Measurements from ENCODE around the gene HNRNPLL. TPM values are rescaled to one million over a fixed set of nuclear protein-coding genes. Genes with fewer than 3 reads are reported as not detected.

HNRNPLL gene
- total and polyA plus RNA-seq, 7 experiments from 2014 or later = 10.1 to 66.8 (median 24.8) TPM

- H3K4me1 Mint-ChIP-seq = peaks cover 0 to 14% (median 0%) of the 10 kb centered on the region in 7 donors
- no peak overlapping the region for H3K27ac Mint-ChIP-seq
- H3K27me3 ChIP-seq (ENCODE audit: control insufficient read depth in 2 of 2, insufficient read depth in 2 of 2, low read length in 2 of 2) = no peaks in the 10 kb centered on the region
- H3K9me3 Mint-ChIP-seq = peaks cover 0 to 1% (median 0%) of the 10 kb centered on the region in 11 donors
- ATAC-seq (peak; percentile 29), DNase-seq (no peak)
- peaks cover 0 to 32% (median 10%) of the 10 kb centered on the region in 5 donors for H3K36me3 Mint-ChIP-seq
- peaks cover 0 to 10% of the 10 kb centered on the region in 2 donors for H3K4me1 ChIP-seq (ENCODE audit: control insufficient read depth in 2 of 2, insufficient read depth in 2 of 2, low read length in 2 of 2)
- peaks cover 10 to 34% (median 25%) of the 10 kb centered on the region in 3 experiments for H3K36me3 ChIP-seq (ENCODE audit: control insufficient read depth in 2 of 3, insufficient read depth in 3 of 3, low read length in 3 of 3)
- ChIA-PET CTCF (interaction anchor here (0.6 to 1.2 kb wide), 2 partner anchors 11 to 33 kb away, joined by 3 read pairs; no protein-coding TSS in a partner anchor), POLR2A (no interaction called here)
- no peaks in the 10 kb centered on the region for H3K9me3 ChIP-seq (ENCODE audit: control insufficient read depth in 2 of 3, low read length in 3 of 3)
- no peak overlapping the region for H3K27ac ChIP-seq (ENCODE audit: low read depth, low read length)
- no peak overlapping the region for H3K4me3 ChIP-seq (ENCODE audit: low read length)
- no peak overlapping the region for H3K4me3 Mint-ChIP-seq
- intact Hi-C loops (cut with micrococcal nuclease) = no loop called here
- no peaks in the 10 kb centered on the region for H3K27me3 Mint-ChIP-seq
These were observed 31.5 kb downstream of the HNRNPLL start for GRCh38 chr2:38571193-38571592.

DNA sequence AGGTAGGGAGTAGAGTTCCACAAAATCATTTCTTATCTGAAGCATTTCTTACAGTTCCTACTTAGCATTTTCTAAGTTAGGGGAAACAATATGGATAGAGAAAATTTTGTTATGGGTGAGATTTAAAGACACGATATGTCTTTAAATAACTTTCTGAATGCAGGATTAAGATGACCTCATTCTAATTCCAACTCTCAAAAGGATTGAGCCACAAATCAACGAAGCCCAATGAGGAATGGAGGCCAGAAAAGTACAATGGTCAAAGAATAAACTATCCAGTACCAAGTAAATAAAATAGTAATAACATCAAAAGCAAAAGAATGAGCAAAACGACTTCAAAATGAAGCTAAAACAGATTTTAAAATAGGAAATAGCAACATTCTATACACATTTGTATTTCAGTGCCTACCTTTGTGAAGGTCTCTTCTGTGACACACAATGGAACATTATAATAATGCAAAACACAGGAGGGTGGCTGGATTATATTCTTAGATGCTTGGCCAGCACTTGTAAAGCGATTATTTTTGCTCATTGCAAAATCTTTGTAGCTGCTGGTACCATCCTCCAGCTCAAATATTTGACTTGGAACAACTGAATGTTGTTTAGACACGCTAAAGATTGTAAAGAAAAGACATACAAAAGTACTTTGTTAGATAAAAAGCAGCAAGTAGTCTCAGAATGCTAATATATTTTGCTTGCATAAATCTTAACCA, 33.8 kb downstream of the HNRNPLL start:
- H3K27ac ChIP-seq (ENCODE audit: low read depth, low read length) = no peak overlapping the region
- CTCF ChIA-PET = interaction anchor here (0.8 kb wide), 1 partner anchor 32 kb away, joined by 3 read pairs; no protein-coding TSS in a partner anchor
- H3K27me3 ChIP-seq (ENCODE audit: control insufficient read depth in 2 of 2, insufficient read depth in 2 of 2, low read length in 2 of 2) = no peaks in the 10 kb centered on the region
- Mint-ChIP-seq H3K27me3 (no peaks in the 10 kb centered on the region), H3K9me3 (peaks cover 0 to 1% (median 0%) of the 10 kb centered on the region in 11 donors), H3K4me3 (no peak overlapping the region), H3K4me1 (peaks cover 0 to 14% (median 0%) of the 10 kb centered on the region in 7 donors), H3K27ac (no peak overlapping the region), H3K36me3 (peaks cover 0 to 37% (median 13%) of the 10 kb centered on the region in 5 donors)
- ATAC-seq (no peak), DNase-seq (no peak)
- peaks cover 10 to 41% (median 29%) of the 10 kb centered on the region in 3 experiments for H3K36me3 ChIP-seq (ENCODE audit: control insufficient read depth in 2 of 3, insufficient read depth in 3 of 3, low read length in 3 of 3)
- H3K9me3 ChIP-seq (ENCODE audit: control insufficient read depth in 2 of 3, low read length in 3 of 3) = no peaks in the 10 kb centered on the region
- no peak overlapping the region for H3K4me3 ChIP-seq (ENCODE audit: low read length)
- H3K4me1 ChIP-seq (ENCODE audit: control insufficient read depth in 2 of 2, insufficient read depth in 2 of 2, low read length in 2 of 2) = peaks cover 0 to 7% of the 10 kb centered on the region in 2 donors
- intact Hi-C loops (cut with micrococcal nuclease) = no loop called here
- POLR2A ChIA-PET = interaction anchor here (0.6 to 1.4 kb wide), 2 partner anchors 21 to 182 kb away, joined by 3 to 4 read pairs; partner anchors contain the start of gene SRSF7

- peaks cover 0 to 37% (median 22%) of the 10 kb centered on the region in 5 donors for H3K36me3 Mint-ChIP-seq
- POLR2A ChIA-PET = no interaction called here
- ATAC-seq (no peak), DNase-seq (no peak)
- peaks cover 10 to 30% (median 21%) of the 10 kb centered on the region in 3 experiments for H3K36me3 ChIP-seq (ENCODE audit: control insufficient read depth in 2 of 3, insufficient read depth in 3 of 3, low read length in 3 of 3)
- intact Hi-C loops (cut with micrococcal nuclease) = no loop called here
- H3K27ac ChIP-seq (ENCODE audit: low read depth, low read length) = no peak overlapping the region
- CTCF ChIA-PET = interaction anchor here (2.5 kb wide), 1 partner anchor 17 kb away, joined by 7 read pairs; no protein-coding TSS in a partner anchor
- H3K27me3 ChIP-seq (ENCODE audit: control insufficient read depth in 2 of 2, insufficient read depth in 2 of 2, low read length in 2 of 2) = no peaks in the 10 kb centered on the region
- H3K27ac Mint-ChIP-seq = no peak overlapping the region
- H3K9me3 ChIP-seq (ENCODE audit: control insufficient read depth in 2 of 3, low read length in 3 of 3) = no peaks in the 10 kb centered on the region
- no peak overlapping the region for H3K4me3 Mint-ChIP-seq
- H3K4me1 Mint-ChIP-seq = peaks cover 0 to 8% (median 0%) of the 10 kb centered on the region in 7 donors
- H3K9me3 Mint-ChIP-seq = no peaks in the 10 kb centered on the region
- no peak overlapping the region for H3K4me3 ChIP-seq (ENCODE audit: low read length)
- no peaks in the 10 kb centered on the region for H3K4me1 ChIP-seq (ENCODE audit: control insufficient read depth in 2 of 2, insufficient read depth in 2 of 2, low read length in 2 of 2)
- H3K27me3 Mint-ChIP-seq = no peaks in the 10 kb centered on the region
These were observed 37.4 kb downstream of the HNRNPLL start for GRCh38 chr2:38565333-38565732.

DNA sequence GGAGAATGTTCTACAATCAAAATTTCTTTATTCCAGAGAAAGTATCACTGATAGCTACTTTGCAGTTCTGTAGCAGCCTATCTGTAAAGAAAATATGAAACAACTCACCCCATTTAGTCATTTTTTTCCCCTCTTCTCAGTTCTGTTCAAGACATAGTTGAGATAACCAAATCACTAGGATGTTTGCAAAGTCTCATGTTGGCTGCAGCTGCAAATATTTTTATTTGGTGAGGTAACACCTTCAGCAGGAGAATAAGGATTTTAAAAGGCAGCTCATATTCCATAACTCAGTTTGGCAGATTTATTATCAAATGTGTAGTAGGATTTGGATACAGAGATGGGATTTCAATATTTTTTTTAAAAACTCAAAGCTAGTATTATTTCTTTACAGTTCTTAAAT, 41.0 kb downstream of the HNRNPLL start:
- intact Hi-C loops (cut with micrococcal nuclease) = loop anchor here in 1 of 2 donors (2.0 kb wide), 1 partner anchor 19 kb away; no protein-coding TSS in a partner anchor
- POLR2A ChIA-PET = no interaction called here
- H3K27ac ChIP-seq (ENCODE audit: low read depth, low read length) = no peak overlapping the region
- Mint-ChIP-seq H3K4me1 (peaks cover 0 to 8% (median 0%) of the 10 kb centered on the region in 7 donors), H3K9me3 (no peaks in the 10 kb centered on the region), H3K27ac (peak overlapping the region in 1 of 9 donors; percentile 59), H3K36me3 (peaks cover 0 to 22% (median 14%) of the 10 kb centered on the region in 5 donors), H3K27me3 (no peaks in the 10 kb centered on the region), H3K4me3 (no peak overlapping the region)
- no peak overlapping the region for H3K4me3 ChIP-seq (ENCODE audit: low read length)
- CTCF ChIA-PET = interaction anchor here (0.6 to 0.9 kb wide), 3 partner anchors 25 to 219 kb away, joined by 3 to 4 read pairs (median 3); no protein-coding TSS in a partner anchor
- peaks cover 0 to 23% (median 3%) of the 10 kb centered on the region in 3 experiments for H3K36me3 ChIP-seq (ENCODE audit: control insufficient read depth in 2 of 3, insufficient read depth in 3 of 3, low read length in 3 of 3)
- H3K27me3 ChIP-seq (ENCODE audit: control insufficient read depth in 2 of 2, insufficient read depth in 2 of 2, low read length in 2 of 2) = no peaks in the 10 kb centered on the region
- H3K9me3 ChIP-seq (ENCODE audit: control insufficient read depth in 2 of 3, low read length in 3 of 3) = no peaks in the 10 kb centered on the region
- no peaks in the 10 kb centered on the region for H3K4me1 ChIP-seq (ENCODE audit: control insufficient read depth in 2 of 2, insufficient read depth in 2 of 2, low read length in 2 of 2)
- DNase-seq (no peak), ATAC-seq (no peak)

- Mint-ChIP-seq H3K4me1 (peaks cover 0 to 8% (median 0%) of the 10 kb centered on the region in 7 donors), H3K36me3 (peaks cover 0 to 14% (median 12%) of the 10 kb centered on the region in 5 donors), H3K4me3 (no peak overlapping the region), H3K27me3 (no peaks in the 10 kb centered on the region), H3K9me3 (no peaks in the 10 kb centered on the region), H3K27ac (no peak overlapping the region)
- H3K36me3 ChIP-seq (ENCODE audit: control insufficient read depth in 2 of 3, insufficient read depth in 3 of 3, low read length in 3 of 3) = peaks cover 0 to 23% (median 0%) of the 10 kb centered on the region in 3 experiments
- no peaks in the 10 kb centered on the region for H3K27me3 ChIP-seq (ENCODE audit: control insufficient read depth in 2 of 2, insufficient read depth in 2 of 2, low read length in 2 of 2)
- H3K4me3 ChIP-seq (ENCODE audit: low read length) = no peak overlapping the region
- H3K4me1 ChIP-seq (ENCODE audit: control insufficient read depth in 2 of 2, insufficient read depth in 2 of 2, low read length in 2 of 2) = no peaks in the 10 kb centered on the region
- H3K9me3 ChIP-seq (ENCODE audit: control insufficient read depth in 2 of 3, low read length in 3 of 3) = no peaks in the 10 kb centered on the region
- ChIA-PET POLR2A (no interaction called here), CTCF (no interaction called here)
- no peak overlapping the region for H3K27ac ChIP-seq (ENCODE audit: low read depth, low read length)
- intact Hi-C loops (cut with micrococcal nuclease) = no loop called here
- ATAC-seq (no peak), DNase-seq (no peak)
These were observed 42.6 kb downstream of the HNRNPLL start for GRCh38 chr2:38560092-38560491.

GRCh38 chr2:38557981-38558380, 44.7 kb downstream of the HNRNPLL start:
- H3K27ac ChIP-seq (ENCODE audit: low read depth, low read length) = no peak overlapping the region
- Mint-ChIP-seq H3K4me1 (peaks cover 0 to 5% (median 0%) of the 10 kb centered on the region in 7 donors), H3K27ac (no peak overlapping the region), H3K27me3 (no peaks in the 10 kb centered on the region), H3K4me3 (no peak overlapping the region), H3K9me3 (no peaks in the 10 kb centered on the region), H3K36me3 (peaks cover 0 to 14% (median 12%) of the 10 kb centered on the region in 5 donors)
- intact Hi-C loops (cut with micrococcal nuclease) = no loop called here
- ChIA-PET CTCF (no interaction called here), POLR2A (no interaction called here)
- H3K27me3 ChIP-seq (ENCODE audit: control insufficient read depth in 2 of 2, insufficient read depth in 2 of 2, low read length in 2 of 2) = no peaks in the 10 kb centered on the region
- H3K9me3 ChIP-seq (ENCODE audit: control insufficient read depth in 2 of 3, low read length in 3 of 3) = no peaks in the 10 kb centered on the region
- peaks cover 0 to 9% (median 0%) of the 10 kb centered on the region in 3 experiments for H3K36me3 ChIP-seq (ENCODE audit: control insufficient read depth in 2 of 3, insufficient read depth in 3 of 3, low read length in 3 of 3)
- no peak overlapping the region for H3K4me3 ChIP-seq (ENCODE audit: low read length)
- no peaks in the 10 kb centered on the region for H3K4me1 ChIP-seq (ENCODE audit: control insufficient read depth in 2 of 2, insufficient read depth in 2 of 2, low read length in 2 of 2)
- no peak for DNase-seq
- no peak for ATAC-seq
